ENCODE results near the gene TRPV6. TPM values are rescaled to one million over a fixed set of nuclear protein-coding genes. Genes with fewer than 3 reads are reported as not detected.

TRPV6 gene
- polyA plus RNA-seq, 1 donor from 2014 or later: 0.30 TPM

- H3K36me3 ChIP-seq (ENCODE audit: insufficient read depth, low read length): no peaks in the 10 kb centered on the region
- H3K4me3 ChIP-seq (ENCODE audit: low read length): no peak overlapping the region
- no peak overlapping the region for H3K27ac ChIP-seq (ENCODE audit: low read length)
Measured at GRCh38 chr7:142856565-142857245, 28.8 kb downstream of the TRPV6 start.

More at GRCh38 chr7:142856565-142857245, 28.8 kb downstream of the TRPV6 start:
- Histone ChIP-seq H4K20me1 (ENCODE audit: insufficient read depth) (no peaks in the 10 kb centered on the region), H3K27me3 (ENCODE audit: insufficient read depth, low read depth, low read length) (no peaks in the 10 kb centered on the region), H3K79me2 (replicated peaks; ENCODE audit: insufficient read depth, low read length) (no peaks in the 10 kb centered on the region), H3K9me2 (ENCODE audit: insufficient read depth, low read length) (no peaks in the 10 kb centered on the region), H3K9me3 (ENCODE audit: low read length) (no peaks in the 10 kb centered on the region), H3K4me2 (ENCODE audit: low read length) (no peak overlapping the region), H2AFZ (ENCODE audit: low read depth, low read length) (no peak overlapping the region), H3K9ac (ENCODE audit: low read length) (no peak overlapping the region), H3F3A (ENCODE audit: insufficient read depth, low read length, poor library complexity, severe bottlenecking) (no peaks in the 10 kb centered on the region)
- TF ChIP-seq CTCF (IDR thresholded peaks at IDR 0.05; ENCODE audit: poor library complexity, severe bottlenecking) (no peak), REST (IDR thresholded peaks at IDR 0.05; ENCODE audit: borderline replicate concordance) (no peak), EZH2 (IDR thresholded peaks at IDR 0.05; ENCODE audit: borderline replicate concordance, insufficient read depth, low read length, poor library complexity, severe bottlenecking) (no peak), RAD21 (conservative IDR thresholded peaks at IDR 0.05) (no peak), MXI1 (conservative IDR thresholded peaks at IDR 0.05; ENCODE audit: poor library complexity, severe bottlenecking) (no peak), TAF1 (IDR thresholded peaks at IDR 0.05; ENCODE audit: low read depth) (no peak), EP300 (conservative IDR thresholded peaks at IDR 0.05; ENCODE audit: poor library complexity, severe bottlenecking) (no peak), SMC3 (conservative IDR thresholded peaks at IDR 0.05; ENCODE audit: poor library complexity) (no peak), POLR2AphosphoS5 (IDR thresholded peaks at IDR 0.05) (no peak)
